CD4-positive, alpha-beta T cell treated with Interleukin-6 for 4 hours (primary cell): ENCODE results near the gene PSME3IP1.
"Not testable (repeated sequence)": the region's sequence is repeated elsewhere in the genome, so short reads cannot be mapped to it uniquely, and the experiment has no call there.

ENCODE experiments used
- DNase-seq: peaks from one replicate; pipeline ENCODE4 v3.0.0-alpha.2; 2020; ENCODE audit warnings: mixed read lengths

The PSME3IP1 gene

GRCh38 chr16:57123216-57123973 is 62.4 kb downstream of the PSME3IP1 start:
- DNase-seq: no peak

DNA sequence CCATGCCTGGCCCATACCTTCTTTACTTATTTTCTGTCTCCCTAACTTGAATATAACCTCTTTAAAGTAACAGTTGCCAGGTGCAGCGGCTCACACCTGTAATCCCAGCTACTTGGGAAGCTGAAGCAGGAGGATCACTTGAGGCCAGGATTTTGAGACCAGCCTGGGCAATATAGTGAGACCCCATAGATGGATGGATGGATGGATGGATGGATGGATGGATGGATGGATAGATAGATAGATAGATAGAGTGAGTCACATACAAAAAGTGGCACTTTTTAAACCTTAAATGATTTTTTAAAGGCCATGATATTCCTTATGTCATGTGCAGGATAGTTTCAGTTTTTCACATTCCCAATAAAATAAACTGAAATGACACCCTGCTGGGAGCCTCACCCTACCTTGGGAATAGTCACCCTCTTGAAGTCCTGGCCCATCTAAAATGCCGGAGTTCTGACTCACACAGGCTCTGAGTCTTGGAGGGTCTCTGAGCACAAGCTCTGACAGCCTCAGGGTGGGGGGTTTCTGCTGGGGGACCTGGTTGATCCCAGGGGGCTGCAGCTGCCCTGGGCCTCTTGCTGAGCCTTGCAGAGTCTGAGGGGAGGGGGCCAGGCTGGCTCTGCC is 67.3 kb downstream of the PSME3IP1 start:
- DNase-seq: no peak

- no peak for DNase-seq
Observed at GRCh38 chr16:57115514-57116182, 70.2 kb downstream of the PSME3IP1 start.

DNA sequence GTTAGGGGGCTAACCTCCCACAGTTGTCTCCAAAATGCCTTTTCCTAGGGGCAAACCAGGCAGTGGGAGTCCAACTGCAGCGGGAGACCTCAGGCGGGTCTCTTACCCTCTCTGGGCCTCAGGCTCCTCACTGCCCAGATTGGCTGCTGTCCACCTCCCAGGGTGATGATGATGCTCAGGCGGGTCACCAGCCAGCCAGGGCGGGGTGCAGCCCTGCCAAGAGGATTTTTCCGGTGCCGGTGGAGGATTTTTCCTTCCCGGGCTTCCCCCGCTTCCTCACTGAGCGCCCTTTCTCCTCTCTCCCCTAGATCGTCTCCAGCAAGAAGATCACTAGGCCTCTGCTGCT is 70.7 kb downstream of the PSME3IP1 start:
- no peak for DNase-seq

DNA sequence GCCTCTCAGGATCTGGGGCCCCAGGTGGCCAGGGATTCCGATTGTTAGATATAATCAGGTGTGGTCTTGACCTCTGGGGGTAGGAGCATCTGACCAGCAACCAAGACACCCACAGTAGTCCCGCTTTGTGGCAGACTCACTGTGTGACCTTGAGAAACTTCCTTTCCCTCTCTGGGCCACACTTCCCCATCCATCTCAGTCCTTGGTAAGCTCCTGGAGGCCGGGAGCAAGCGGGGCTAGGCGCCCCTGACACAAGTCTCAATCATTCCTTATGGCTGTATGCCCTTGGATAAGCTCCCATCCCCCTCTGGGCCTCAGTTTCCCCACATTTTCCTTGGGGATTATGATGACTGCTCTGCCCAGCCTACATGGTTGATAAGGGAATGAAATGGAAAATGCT is 72.2 kb downstream of the PSME3IP1 start:
- no peak for DNase-seq

DNA sequence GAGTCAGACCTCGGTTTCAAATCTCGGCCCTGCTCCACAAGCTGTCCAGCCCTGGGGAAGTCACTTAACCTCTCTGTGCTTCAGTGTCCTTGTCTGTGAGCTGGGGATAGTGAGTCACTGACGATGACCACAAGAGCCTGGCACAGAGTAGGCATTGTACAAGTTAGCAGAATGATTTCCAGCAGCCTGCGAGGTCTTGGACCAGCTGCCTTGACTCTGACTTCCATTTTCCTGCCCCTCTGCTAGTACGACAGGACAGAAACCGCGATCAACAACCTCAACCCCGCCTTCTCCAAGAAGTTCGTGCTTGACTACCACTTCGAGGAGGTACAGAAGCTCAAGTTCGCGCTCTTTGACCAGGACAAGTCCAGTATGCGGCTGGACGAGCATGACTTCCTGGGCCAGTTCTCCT is 72.8 kb downstream of the PSME3IP1 start:
- DNase-seq: no peak

DNA sequence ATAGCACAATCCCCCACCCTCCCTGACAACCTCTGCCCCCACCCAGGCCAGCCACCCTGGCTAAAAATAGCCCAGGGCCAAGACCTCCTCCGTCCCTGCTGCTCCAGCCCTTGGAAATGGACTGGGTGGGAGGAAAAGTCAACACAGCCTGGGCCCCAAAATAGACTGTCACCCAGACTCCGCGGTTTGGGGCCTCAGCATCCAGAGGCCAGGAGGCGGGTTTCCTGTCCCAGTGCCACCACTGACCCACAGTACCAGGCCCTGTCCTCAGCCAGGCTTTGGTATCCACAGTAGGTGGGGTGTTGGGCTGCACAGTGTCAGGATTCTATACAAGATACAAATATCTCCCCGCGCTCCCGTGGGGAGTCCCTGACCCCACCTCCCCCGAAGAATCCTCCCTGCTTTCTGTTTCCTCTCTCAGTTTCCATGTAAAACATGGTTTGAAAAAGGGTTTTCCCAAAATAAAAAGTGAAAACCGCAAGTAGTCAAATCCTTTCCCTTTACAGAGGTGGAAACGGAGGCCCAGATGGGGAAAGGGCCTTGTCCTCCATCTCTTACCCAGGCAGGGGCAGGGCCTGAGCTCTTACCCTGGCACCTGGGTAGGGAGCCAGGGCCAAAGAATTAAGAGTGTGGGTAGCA is 73.3 kb downstream of the PSME3IP1 start:
- DNase-seq: no peak

- no peak for DNase-seq
Observed at GRCh38 chr16:57111420-57111819, 74.4 kb downstream of the PSME3IP1 start.

GRCh38 chr16:57110937-57111336 is 74.9 kb downstream of the PSME3IP1 start:
- DNase-seq: no peak

GRCh38 chr16:57109259-57110105 is 76.4 kb downstream of the PSME3IP1 start:
- not testable (repeated sequence) for DNase-seq

DNA sequence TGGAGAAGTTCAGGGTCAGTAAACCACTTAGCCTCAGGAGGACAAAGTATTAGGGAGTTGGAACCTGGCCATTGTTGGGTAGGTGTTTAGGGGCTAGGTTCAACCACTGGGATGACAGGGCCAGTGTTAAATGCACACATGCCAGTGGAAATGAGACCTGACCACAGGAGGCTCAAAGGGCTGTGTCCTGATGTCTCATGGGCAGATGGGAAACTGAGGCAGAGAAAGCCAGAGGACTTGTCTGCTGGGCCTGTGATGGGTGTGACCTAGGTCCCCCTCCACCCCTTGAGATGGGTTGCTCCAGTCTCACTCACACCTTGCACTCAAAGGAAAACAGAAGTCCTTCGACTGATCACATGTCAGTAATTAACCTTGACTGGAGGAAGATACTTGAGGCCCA is 77.4 kb downstream of the PSME3IP1 start:
- no peak for DNase-seq

DNA sequence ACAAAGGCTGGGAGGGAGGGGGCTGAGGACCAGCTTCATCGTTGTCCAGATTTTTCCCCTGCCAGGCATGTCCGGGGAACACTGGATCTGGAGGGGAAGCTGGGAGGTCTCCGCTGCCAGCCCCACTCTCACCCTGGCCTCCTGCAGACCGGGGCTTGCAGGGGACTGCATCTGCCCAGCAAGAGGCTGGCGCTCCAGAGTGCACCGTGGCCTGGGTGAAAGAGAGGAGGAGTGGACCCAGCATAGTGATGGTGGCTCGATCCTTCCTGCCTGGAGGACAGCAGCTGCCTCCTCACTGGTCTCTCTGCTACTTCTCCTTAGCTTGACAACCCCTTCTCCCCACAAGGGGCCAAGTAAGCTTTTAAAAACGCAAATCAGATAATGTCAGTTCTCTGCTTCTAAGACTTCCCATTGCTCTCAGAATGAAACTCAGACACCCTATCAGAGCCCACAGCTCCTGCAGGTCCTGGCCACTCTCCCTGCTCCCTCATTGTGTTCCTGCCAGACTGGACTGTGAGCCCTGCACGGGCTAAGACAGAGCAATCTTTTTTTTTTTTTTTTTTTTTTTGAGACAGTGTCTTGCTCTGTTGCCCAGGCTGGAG is 78.4 kb downstream of the PSME3IP1 start:
- DNase-seq: no peak

GRCh38 chr16:57106767-57107166 is 79.1 kb downstream of the PSME3IP1 start:
- DNase-seq: no peak

DNA sequence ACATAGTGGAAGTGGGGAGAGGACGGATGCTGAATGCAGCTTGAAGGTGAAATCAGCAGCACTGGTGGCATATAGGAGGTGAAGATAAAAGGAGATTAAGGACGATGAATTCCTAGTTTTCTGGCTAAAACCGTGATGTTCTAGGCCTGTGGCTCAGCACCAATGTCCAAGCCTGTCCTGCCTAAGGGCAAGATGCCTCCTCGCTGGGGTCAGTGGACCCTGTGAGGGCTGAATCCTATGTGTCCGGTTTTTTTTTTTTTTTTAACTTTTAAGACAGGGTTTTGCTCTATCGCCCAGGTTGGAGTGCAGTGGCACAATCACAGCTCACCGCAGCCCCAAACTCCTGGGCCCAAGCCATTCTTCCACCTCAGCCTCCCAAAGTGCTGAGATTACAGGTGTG is 80.7 kb downstream of the PSME3IP1 start:
- DNase-seq: no peak

- DNase-seq: no peak
Observed at GRCh38 chr16:57104706-57105105, 81.1 kb downstream of the PSME3IP1 start.

- no peak for DNase-seq
Observed at GRCh38 chr16:57102888-57103851, 82.7 kb downstream of the PSME3IP1 start.
